HepG2 (cell line): ENCODE results near the gene DDX46. TPM values are rescaled to one million over a fixed set of nuclear protein-coding genes. Genes with fewer than 3 reads are reported as not detected.

Experiments
- ATF4 ChIP-seq, 2 experiments: fragments of 450-650 bp in 1 of 2; sonication (generic) in 1 of 2; formaldehyde crosslinking; IDR thresholded peaks; 2 replicates each; pipeline versions ENCODE4 v1.5.0 to v1.8.0; 2020 to 2022; ENCODE audit warnings: mild to moderate bottlenecking in 1 of 2, missing genetic modification reagents in 1 of 2
- CREBL2 ChIP-seq: sonication (generic); formaldehyde crosslinking; IDR thresholded peaks from 2 replicates; pipeline ENCODE4 v1.8.1; 2023; ENCODE audit warnings: missing genetic modification reagents, mild to moderate bottlenecking, borderline replicate concordance
- DNMT3B ChIP-seq: conservative IDR thresholded peaks from 2 replicates; pipeline ENCODE4 v1.6.1; 2016; ENCODE audit warnings: missing biosample characterization, control low read depth
- EHMT2 ChIP-seq: fragments of 200-600 bp; sonication (generic); IDR thresholded peaks from 2 replicates; pipeline ENCODE4 v1.7.0; 2017; ENCODE audit warnings: antibody characterized with exemption, low read depth, low read length, borderline replicate concordance
- GMEB1 ChIP-seq: sonication (generic); formaldehyde crosslinking; IDR thresholded peaks from 2 replicates; pipeline ENCODE4 v1.5.1; 2020; ENCODE audit warnings: missing genetic modification reagents, mild to moderate bottlenecking, borderline replicate concordance
- HDAC1 ChIP-seq: sonication (generic); formaldehyde crosslinking; IDR thresholded peaks from 2 replicates; pipeline ENCODE4 v1.5.1; 2020; ENCODE audit warnings: mild to moderate bottlenecking, missing genetic modification reagents
- HNF4A ChIP-seq: sonication (generic); formaldehyde crosslinking; IDR thresholded peaks from 2 replicates; pipeline ENCODE4 v1.4.0; 2020; ENCODE audit warnings: missing genetic modification reagents
- NFAT5 ChIP-seq: sonication (generic); formaldehyde crosslinking; IDR thresholded peaks from 2 replicates; pipeline ENCODE4 v1.4.0; 2020; ENCODE audit warnings: missing genetic modification reagents
- NFYC ChIP-seq: IDR thresholded peaks from 2 replicates; pipeline ENCODE4 v1.6.1; 2016; ENCODE audit warnings: missing genetic modification reagents, missing compliant biosample characterization
- NR0B2 ChIP-seq: sonication (generic); formaldehyde crosslinking; IDR thresholded peaks from 2 replicates; pipeline ENCODE4 v1.4.0; 2020; ENCODE audit warnings: mild to moderate bottlenecking, missing genetic modification reagents
- SOX6 ChIP-seq, 2 experiments: fragments of 450-650 bp in 1 of 2; sonication (generic) in 1 of 2; formaldehyde crosslinking in 1 of 2; IDR thresholded peaks; 2 replicates each; pipeline versions ENCODE4 v1.4.0 to v1.6.1; 2017 to 2020; ENCODE audit warnings: antibody characterized with exemption in 1 of 2, mild to moderate bottlenecking in 1 of 2, missing genetic modification reagents in 1 of 2
- ZBTB46 ChIP-seq: sonication (generic); formaldehyde crosslinking; IDR thresholded peaks from 2 replicates; pipeline ENCODE4 v1.4.0; 2020; ENCODE audit warnings: mild to moderate bottlenecking, missing genetic modification reagents, borderline replicate concordance
- ZNF256 ChIP-seq: sonication (generic); formaldehyde crosslinking; conservative IDR thresholded peaks from 2 replicates; pipeline ENCODE4 v1.4.0; 2020; ENCODE audit warnings: missing genetic modification reagents
- ZNF556 ChIP-seq: sonication (generic); formaldehyde crosslinking; IDR thresholded peaks from 2 replicates; pipeline ENCODE4 v1.4.0; 2020; ENCODE audit warnings: mild to moderate bottlenecking, missing genetic modification reagents, borderline replicate concordance
- ZNF709 ChIP-seq: sonication (generic); formaldehyde crosslinking; IDR thresholded peaks from 2 replicates; pipeline ENCODE4 v1.5.0; 2020; ENCODE audit warnings: mild to moderate bottlenecking, missing genetic modification reagents
- ZNF713 ChIP-seq: sonication (generic); formaldehyde crosslinking; IDR thresholded peaks from 2 replicates; pipeline ENCODE4 v1.4.0; 2020; ENCODE audit warnings: mild to moderate bottlenecking, missing genetic modification reagents
- polyA plus RNA-seq, 8 experiments: library from polyadenylated mRNA; depleted of rRNA in 3 of 8; stranded (reverse) in 7 of 8; unstranded in 1 of 8; fragments of >200 nt; fragmentation: Illumina TruSeq in 4 of 8; extraction: Trizol in 4 of 8; gene quantifications; 2 replicates each; pipeline versions ENCODE4 v1.2.1 to v1.2.3, GENCODE V29; 2011 to 2016; ENCODE audit warnings: low read depth in 4 of 8, missing spikeins in 1 of 8, mixed read lengths in 1 of 8; ENCODE audit not compliant: insufficient read depth in 1 of 8
- total RNA-seq, 5 experiments: library from RNA; depleted of rRNA; stranded (reverse); fragments of >200 nt; fragmentation: Illumina TruSeq; extraction: Trizol; gene quantifications; 2 replicates each; pipeline ENCODE4 v1.2.3, GENCODE V29; 2016; ENCODE audit warnings: low read depth in 1 of 5

Gene DDX46
- total and polyA plus RNA-seq, 2 of the 13 experiments (the other 11 are each of a cell fraction or from before 2014, with no cell fraction given): 27.3 to 59.3 TPM

- TF ChIP-seq GMEB1 (CRISPR knock-in tag) (peak; percentile 99), NFAT5 (CRISPR knock-in tag) (peak; percentile 82), CREBL2 (0 out of 2 replicates have a peak, but pooled peaks have one; percentile 70), HDAC1 (peak; percentile 86), SOX6 (IDR thresholded peaks at IDR 0.05) (no peak), SOX6 (CRISPR knock-in tag; IDR thresholded peaks at IDR 0.05) (peak; percentile 23; the same call in 1 of the 2 replicates), ZNF713 (no peak), ZNF556 (peak; percentile 90), ATF4 (CRISPR knock-in tag; IDR thresholded peaks at IDR 0.05) (no peak), ZNF709 (peak; percentile 79), EHMT2 (no peak), ZNF256 (peak; percentile 62; the same call in 1 of the 2 replicates), NR0B2 (peak; percentile 94; the same call in 1 of the 2 replicates), ZBTB46 (CRISPR knock-in tag) (no peak), NFYC (peak; percentile 14; the same call in 1 of the 2 replicates), HNF4A (no peak), DNMT3B (CRISPR knock-in tag) (0 out of 2 replicates have a peak, but pooled peaks have one; percentile 61)
Observed at GRCh38 chr5:134845852-134846640, 87.5 kb downstream of the DDX46 start, which contains the start of gene C5orf24 (continued).
